NCI-H69 (cell line): ENCODE data around the gene RRP12.

Experiments used
- DNase-seq: peaks from one replicate; lab custom pipeline; 2025; lab: John Stamatoyannopoulos, UW

The RRP12 gene

DNA sequence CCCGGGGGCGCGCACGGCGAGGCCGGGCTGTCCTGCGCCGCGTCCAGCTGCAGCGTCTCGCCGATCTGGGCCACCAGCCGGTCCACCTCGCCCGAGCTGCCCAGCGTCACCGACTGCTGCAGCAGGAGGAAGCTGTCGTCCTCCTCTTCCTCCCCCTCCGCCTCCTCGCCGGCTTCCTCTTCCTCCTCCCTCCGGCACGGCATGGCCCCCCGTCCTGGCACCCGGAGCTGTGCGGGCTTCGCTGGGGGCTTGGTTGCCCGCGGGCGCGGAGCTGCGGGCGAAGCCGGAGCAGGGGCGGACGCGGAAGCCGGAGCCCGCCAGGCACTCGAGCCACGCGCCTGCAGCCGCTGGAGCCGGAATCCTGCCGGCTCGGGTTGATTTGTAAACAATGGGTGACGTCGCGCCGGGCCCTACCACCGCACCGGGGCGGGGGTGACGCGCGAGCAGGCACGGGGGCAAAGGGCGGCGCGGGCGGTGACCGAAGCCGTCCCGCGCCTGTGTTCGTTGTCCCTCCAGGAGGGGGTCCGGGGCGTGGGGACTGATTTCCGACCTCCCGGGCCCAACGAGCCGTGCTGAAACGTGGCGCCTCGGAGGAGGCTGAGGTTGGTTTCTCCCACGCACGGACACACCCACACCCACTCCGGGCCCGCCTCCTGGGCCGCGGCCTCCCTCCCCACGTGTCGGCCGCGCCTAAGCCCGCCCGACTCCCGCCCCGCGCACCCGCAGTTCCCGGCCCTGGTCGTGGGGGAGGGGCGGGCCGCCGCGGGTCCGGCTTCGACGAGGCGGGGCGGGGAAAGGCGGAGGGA, 66.6 kb downstream of the RRP12 start, which contains the start of gene FRAT2:
FRAT2 (minus strand) TSS at position 360 of the 806 bp plus-strand sequence; CDS start at position 203, 157 bp downstream.
- peak; percentile 90 for DNase-seq

DNA sequence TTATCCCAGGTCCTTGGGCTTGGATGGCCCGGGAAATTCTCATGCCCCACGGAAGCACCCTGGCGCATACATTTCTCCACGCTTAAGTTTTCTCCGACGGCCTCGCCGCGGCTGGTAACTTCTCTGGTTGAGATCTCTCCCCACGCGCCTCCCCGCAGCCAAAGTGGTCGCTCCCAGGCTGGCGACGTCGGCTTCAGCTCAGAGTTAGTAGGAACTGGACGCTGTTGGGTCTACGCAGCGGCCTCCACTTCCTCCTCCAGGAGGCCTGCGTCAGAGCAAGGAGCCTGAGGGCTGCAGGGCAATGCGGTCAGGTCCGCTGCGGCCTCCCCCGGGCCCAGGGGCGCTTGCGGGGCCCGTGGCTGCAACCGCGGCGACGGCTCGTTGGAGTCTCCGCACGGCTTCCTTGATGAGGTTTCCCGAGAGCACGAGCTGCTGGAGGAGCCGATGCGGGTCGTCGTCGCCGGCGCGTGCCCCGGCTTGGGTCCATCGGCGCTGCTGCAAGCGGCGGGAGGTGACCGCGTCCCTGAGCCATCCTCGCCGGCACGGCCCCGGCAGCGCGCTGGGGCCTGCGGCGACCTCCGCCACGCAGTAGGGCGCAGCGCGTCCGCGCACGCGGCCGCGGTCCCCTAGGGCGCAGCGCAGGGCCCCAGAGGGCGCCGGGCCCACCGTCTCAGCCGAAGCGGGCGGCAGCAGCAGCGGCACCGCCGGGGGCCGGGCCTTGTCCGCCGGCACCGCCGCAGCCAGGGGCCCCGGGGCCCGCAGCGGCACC, 67.4 kb downstream of the RRP12 start:
- DNase-seq = peak; percentile 53

DNA sequence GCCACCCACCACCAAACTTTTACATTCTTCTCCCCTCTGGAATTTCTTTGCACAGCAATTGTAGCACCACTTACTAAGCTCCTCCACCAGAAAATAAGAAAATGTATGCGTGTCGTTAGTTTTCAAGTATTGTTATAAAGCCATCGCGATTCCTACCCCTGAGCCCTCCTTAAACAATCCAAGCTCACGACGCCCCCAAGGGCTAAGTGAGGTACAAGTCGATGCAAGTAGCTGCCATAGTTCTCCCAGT, 67.9 kb downstream of the RRP12 start:
- peak; percentile 53 for DNase-seq

DNA sequence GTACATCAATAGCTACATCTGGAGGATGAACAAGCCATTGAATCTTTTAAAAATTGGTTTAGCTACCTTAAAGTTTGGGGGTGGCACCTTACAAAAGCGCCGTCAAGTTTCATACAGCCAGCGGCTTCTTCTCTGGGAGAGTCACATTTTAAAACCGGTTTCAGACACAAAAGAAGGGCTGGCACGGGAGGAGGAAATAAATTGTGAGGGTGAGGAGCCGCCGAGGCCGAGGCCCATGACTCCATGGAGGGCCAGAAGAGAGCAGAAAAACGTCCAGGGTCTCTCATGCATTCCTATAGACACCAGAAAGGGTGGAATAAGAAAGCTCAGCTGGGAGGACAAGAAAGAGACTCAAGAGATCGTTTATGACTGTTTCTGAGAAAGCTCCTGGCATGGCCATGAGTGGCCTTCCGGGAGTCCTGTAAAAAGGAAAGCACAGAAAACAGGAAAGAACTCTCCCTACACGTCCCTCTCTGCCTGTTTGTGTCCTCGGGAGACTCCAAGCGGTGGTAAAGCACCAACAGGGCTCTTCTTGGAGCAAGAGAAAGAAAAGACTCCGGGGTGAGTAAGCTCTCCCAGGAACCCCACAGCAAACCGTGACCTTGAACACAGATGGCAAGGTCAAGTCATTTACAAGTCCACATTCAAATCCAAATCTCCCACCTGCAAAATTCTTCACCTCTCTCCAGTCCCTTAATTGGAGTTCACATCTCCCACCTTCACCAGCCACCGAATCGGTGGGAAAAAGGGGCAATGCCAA, 68.4 kb downstream of the RRP12 start:
- DNase-seq = peak; percentile 58

DNA sequence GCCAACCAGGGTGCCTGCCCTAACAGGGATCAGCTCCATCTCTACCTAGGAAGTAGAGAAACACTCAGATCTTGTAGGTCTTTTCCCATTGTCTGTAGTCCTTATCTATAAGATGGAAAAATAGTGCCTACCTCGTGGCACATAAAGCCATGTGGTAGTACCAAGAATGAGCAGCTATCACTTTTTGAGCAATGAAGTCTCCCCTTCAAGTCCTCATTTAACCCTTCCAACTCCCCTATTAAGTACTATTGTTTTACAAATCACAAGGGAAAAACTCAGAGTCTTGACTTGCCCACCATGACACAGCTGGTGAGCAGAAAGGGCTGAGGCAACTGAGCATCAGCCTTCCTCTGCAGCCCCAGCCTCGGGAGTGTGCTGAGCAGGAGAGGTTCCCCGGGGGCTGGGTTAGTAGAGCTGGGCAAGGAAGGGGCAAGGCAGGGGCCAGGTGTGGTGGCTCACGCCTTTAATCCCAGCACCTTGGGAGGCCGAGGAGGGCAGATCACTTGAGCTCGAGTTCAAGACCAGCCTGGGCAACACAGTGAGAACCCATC, 69.9 kb downstream of the RRP12 start:
- DNase-seq = no peak

DNA sequence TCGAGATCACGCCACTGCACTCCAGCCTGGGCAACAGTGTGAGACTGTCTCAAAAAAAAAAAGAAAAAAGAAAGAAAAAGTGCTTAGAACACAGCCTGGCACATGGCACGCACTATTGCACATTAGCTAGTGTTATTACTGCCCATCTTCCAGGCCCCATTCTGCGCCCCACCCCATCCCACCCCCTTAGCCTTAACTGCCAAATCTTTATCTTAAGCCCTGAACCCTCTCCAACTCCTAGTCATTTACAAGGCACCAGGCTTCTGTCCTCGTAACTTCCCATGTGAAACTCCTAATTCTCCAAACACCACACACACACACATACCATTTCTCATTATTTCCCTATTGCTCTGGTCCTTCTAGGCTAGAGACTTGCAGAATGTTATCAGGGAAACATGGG, 71.4 kb downstream of the RRP12 start:
- no peak for DNase-seq

DNA sequence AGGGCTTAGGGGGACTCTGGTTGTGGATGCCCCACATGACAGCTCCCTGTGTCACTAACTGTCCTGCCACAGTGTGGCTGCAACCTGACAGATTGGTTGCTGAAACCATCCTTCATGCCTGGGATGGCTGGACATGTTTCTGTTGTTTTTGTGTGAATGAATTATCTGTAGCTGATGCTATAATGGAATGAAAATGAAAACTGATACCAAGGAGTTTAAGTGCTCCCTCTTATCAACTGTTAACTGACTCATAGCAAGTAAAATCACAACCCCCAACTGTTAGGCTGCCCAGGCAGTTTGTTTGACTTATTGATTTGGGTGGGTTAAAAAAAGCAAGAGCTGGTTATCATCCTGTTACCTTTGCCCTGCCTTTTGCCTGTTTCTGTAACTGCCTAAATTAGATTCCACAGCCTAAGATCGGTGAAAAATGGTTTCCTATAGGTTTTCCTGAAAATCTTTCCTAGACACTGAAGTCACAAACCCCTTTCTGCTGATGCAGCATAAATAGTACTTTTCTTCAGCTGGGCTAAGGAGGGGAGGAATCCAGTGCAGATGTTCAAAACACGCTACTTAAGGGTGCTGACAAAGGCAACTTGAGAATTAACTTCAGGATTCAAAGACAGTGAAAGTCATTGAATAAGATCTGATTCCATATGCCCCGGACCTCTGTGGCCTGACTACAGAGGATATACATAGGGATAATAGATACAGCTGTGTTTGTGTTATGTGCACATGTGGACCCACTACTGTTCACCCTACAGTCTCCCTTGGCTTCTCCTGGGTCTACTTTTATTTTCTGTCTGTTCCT, 72.3 kb downstream of the RRP12 start:
- DNase-seq = no peak

DNA sequence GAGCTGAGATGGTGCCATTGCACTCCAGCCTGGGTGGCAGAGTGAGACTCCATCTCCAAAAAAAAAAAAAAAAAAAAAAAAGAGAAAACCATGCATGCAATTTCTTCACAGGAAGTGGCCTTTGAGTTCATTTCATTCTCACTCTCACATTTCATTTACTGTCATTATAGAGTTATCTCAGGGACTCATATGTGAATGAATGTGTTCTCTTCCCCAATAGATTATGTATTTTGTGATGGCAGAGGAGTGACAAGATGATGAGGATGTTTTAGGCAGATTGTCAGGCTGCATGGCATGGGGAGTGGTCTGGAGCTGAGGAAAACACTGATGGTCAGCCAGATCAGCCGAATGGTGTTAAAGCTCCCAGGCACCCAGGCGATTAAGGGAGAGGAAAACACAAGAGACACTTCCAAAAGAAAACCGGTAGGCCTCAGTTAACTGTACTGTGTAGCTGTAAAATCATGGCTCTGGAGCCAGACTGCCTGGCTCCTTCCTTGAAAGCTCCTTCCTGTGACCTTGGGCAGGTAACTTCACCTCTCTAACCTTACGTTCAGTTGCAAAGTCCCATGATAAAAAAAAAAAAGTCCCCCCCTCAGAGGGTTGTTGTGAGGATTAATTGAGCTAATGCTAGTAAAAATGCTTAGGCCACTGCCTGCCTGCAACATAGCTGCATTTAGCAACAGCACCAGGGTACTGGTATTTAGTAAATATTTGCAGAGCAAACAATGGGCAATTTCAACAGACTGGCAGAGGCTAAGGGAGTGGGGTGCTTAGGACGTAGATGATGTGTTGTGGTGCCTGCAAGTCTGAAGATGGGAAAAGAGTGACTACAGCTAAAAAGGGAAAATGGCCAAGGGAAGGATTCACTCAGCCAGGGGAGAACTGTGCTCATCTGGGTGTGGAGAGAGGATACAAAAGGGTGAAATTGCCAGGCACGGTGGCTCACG, 73.5 kb downstream of the RRP12 start:
- peak; percentile 80 for DNase-seq

DNA sequence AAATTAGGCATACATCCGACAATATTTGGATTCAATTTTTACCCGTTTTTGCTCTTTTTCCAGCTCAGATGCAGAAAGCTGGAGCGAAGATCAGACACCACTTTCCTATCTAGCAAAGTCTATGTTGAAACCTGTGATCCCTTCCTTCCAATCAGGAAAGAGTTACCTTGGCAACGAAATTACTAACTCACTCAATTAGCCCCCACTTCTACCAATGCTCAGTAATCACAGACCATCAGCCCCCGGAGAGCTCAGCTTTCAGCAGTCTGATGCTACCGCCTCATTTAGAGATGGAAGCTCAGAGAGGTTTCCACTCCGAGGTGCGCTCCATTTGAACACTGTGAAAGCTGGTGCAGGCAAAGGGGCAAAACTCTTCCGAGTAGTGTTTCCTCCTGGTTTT, 75.4 kb downstream of the RRP12 start:
- peak; percentile 25 for DNase-seq

DNA sequence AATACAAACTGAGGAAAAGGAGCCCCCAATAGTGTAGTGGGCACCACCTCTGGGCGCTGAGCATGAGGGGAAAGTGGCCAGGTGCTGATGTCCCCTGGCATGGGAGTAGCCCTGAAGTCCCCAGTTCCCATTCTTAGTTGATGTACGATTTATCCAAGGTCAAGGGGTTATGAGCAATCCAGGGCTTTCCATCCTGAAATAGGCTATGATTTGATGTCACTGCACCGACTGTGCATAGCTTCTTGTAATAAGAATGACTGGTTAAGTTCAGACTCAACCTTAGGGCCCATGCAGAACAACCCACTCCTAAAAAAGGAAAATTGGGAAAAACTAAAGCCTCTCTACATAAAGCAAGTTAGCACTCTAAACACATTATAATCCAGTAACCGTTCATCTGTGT, 77.6 kb downstream of the RRP12 start:
- DNase-seq = no peak

DNA sequence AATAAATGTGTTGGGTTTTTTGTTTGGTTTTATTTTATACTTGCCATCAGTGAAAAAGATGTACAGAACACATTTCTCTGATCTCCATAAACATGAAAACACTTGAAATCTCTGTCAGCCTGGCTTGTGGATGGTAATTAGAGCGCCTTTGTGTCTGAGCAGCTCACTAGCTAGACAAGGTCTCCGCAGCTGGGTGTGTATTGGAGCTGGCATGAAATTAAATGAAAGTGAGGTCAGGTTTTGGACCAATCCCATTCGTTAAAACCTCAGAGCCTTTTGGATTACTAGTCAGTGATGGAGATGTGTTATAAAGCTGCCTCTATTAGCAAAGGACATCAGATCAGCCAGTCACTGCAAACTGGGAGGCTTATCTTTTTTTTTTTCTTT, 79.3 kb downstream of the RRP12 start:
- peak; percentile 33 for DNase-seq

DNA sequence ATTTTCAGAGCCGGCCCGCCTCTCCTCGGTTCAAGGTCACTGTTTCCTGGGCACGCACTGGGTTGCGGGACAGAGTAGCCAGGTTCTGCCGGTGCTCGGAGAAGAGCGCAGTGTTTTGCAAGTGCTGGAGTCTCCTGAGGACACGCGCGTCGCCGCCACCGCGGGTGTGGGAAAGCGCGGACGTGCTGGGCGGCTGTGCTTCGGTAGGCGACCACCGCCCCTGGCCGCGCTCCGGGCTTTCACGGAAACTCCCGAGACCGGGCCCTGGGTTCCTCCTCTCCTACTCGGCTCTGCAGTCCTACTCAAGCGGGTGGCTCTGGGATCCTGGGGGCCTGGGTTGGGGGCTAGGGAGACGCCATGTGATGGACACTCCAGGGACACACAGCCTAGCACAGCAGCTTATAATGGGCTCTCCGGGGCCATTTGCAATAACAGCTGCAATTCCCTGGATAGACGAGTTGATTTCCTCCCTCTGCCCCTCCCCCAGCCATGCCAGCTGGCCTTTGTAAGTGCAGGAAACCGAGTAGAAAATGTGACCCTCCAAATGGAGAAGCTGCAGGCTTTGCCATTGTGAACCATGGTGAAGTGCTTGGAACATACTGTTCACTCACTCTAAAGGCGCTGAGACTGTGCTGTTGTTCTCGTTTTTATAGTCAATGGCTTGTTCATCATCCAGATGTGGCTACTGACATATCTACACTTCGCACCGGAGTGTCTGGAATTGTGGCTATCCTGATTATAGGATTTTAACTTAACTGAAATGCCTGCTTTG, 79.9 kb downstream of the RRP12 start:
- peak; percentile 75 for DNase-seq

DNA sequence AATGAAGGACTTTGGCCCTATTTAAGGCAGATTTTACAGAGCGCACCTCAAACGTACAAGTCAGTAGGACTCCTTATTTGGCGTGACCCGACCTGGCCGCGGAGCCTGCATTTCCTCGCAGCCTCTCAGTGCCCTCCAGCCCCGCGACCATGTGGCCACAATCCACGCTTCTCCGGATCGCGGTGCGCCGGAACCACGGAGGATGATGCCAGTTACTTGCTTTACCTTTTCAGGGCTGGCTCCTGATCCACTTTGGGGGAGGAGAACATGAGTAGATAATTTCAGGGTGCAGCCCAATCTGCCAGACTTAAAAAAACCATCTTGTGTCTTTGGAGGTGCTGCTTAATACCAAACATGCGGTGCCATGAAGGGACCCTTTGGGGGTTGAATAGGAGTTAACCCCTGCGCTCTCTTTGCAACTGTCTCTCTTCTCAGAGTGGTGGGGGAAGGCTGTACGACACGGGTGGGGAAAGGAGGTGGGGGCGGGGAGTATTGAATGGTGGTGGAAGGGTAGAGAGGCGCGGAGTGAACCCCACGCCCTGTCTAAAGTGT, 80.6 kb downstream of the RRP12 start:
- DNase-seq = peak; percentile 34

DNA sequence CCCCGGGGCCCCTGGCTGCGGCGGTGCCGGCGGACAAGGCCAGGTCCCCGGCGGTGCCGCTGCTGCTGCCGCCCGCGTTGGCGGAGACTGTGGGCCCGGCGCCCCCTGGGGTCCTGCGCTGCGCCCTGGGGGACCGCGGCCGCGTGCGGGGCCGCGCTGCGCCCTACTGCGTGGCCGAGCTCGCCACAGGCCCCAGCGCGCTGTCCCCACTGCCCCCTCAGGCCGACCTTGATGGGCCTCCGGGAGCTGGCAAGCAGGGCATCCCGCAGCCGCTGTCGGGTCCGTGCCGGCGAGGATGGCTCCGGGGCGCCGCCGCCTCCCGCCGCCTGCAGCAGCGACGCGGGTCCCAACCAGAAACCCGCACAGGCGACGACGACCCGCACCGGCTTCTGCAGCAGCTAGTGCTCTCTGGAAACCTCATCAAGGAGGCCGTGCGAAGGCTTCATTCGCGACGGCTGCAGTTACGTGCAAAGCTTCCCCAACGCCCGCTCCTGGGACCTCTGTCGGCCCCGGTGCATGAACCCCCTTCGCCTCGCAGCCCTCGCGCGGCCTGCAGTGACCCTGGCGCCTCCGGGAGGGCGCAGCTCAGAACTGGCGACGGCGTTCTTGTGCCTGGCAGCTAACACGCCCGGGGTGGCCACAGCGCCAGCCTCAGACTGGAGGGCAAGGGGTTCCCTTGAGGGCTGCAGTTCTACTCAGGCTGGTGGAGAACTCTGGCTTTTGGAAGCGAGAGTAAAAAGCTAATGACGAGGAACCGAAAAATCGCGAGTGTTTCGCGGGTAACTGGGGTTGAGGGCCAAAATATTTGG, 81.3 kb downstream of the RRP12 start:
- peak; percentile 64 for DNase-seq

DNA sequence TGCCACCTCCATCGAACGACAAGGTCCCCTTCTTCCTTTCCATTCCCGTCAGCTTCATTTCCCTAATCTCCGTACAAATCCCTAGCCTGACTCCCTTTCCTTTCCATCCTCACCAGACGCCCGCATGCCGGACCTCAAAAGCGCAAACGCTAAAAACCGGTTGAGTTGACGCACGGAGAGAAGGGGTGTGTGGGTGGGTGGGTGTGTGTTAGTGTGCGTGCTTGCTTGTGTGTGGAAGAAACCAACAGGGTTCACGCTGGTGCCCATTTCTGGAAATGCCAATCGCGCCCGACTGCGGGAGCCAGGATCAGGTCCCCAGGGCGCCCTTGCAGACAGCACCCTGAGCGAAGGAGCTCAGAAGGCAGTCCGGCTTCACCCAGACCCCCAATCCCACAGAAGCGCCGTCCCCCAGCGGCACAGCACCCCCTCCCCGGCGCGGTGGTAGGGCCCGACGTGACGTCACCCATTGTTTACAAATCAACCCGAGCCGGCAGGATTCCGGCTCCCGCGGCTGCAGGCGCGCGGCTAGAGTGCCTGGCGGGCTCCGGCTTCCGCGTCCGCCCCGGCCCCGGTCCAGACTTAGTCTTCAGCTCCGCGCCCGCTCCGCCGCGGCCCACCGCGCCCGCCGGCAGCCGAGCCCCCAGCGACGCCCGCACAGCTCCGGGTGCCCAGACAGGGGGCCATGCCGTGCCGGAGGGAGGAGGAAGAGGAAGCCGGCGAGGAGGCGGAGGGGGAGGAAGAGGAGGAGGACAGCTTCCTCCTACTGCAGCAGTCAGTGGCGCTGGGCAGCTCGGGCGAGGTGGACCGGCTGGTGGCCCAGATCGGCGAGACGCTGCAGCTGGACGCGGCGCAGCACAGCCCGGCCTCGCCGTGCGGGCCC, 82.1 kb downstream of the RRP12 start, which contains the start of gene FRAT1:
FRAT1 (plus strand) TSS at position 500 of the 880 bp plus-strand sequence; CDS start at position 683, 183 bp downstream.
- DNase-seq = peak; percentile 89

DNA sequence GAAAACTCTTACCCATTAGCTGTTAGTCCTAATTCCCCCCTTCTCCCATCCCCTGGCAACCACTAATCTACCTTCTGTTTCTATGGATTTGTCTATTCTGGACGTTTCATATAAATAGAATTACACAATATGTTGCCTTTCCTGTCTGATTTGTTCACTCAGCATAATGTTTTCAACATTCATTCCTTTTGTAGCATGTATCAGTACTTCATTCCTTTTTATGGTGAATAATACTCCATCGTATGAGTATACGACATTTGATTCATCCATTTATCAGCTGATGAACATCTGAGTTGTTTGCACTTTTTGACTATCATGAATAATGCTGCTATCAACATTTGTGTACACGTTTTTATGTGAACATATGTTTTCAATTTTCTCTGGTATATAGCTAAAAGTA, 86.5 kb downstream of the RRP12 start:
- DNase-seq = no peak

DNA sequence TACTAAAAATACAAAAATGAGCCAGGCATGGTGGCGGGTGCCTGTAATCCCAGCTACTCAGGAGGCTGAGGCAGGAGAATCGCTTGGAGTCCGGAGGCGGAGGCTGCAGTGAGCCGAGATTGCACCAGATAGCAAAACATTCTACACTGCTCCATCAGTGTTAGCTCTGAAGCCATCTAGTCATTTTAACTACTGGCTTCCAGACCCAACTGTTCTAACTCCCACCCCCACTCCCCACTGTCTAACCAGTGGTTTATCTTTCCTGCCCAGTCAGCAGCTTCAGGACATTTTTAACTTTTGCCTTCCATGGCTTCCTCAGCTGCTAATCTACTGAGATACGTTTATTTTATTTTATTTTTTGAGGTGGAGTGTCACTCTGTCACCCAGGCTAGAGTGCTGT, 88.2 kb downstream of the RRP12 start:
- no peak for DNase-seq
